Measurements from ENCODE around the gene CLDN11.

CLDN11 gene

GRCh38 chr3:170418422-170419398, at the start of gene CLDN11:
Gene CLDN11, plus strand, starts transcription at chr3:170418868. Its CDS starts 199 bp downstream, at chr3:170419067.
- peak; percentile 25 for DNase-seq (ENCODE audit: low read depth)
- Histone ChIP-seq H3K36me3 (ENCODE audit: control insufficient read depth, insufficient read depth, low read length, severe bottlenecking) (peaks cover 8% of the 10 kb centered on the region), H3K4me3 (ENCODE audit: low read length) (peak within 1 kb of the TSS; percentile 92), H3K9ac (ENCODE audit: low read length) (peak within 1 kb of the TSS; percentile 91), H3K9me3 (ENCODE audit: control insufficient read depth, low read length) (no peaks in the 10 kb centered on the region), H3K27me3 (replicated peaks; ENCODE audit: control insufficient read depth, insufficient read depth, low read length) (no peaks in the 10 kb centered on the region), H3K4me1 (ENCODE audit: control insufficient read depth, insufficient read depth, low read length) (peaks cover 31% of the 10 kb centered on the region)

GRCh38 chr3:170368921-170369320, 49.7 kb upstream of the CLDN11 start:
- Histone ChIP-seq H3K4me3 (ENCODE audit: low read length) (no peak overlapping the region), H3K36me3 (ENCODE audit: control insufficient read depth, insufficient read depth, low read length, severe bottlenecking) (peaks cover 8% of the 10 kb centered on the region), H3K27me3 (replicated peaks; ENCODE audit: control insufficient read depth, insufficient read depth, low read length) (no peaks in the 10 kb centered on the region), H3K9ac (ENCODE audit: low read length) (no peak overlapping the region), H3K4me1 (ENCODE audit: control insufficient read depth, insufficient read depth, low read length) (peaks cover 26% of the 10 kb centered on the region), H3K9me3 (ENCODE audit: control insufficient read depth, low read length) (no peaks in the 10 kb centered on the region)
- peak; percentile 44 for DNase-seq (ENCODE audit: low read depth)

- H3K4me1 ChIP-seq (ENCODE audit: control insufficient read depth, insufficient read depth, low read length) = peaks cover 13% of the 10 kb centered on the region
- no peaks in the 10 kb centered on the region for H3K27me3 ChIP-seq (replicated peaks; ENCODE audit: control insufficient read depth, insufficient read depth, low read length)
- peak; percentile 59 for DNase-seq (ENCODE audit: low read depth)
- no peaks in the 10 kb centered on the region for H3K9me3 ChIP-seq (ENCODE audit: control insufficient read depth, low read length)
- H3K4me3 ChIP-seq (ENCODE audit: low read length) = peak overlapping the region; percentile 20
- H3K9ac ChIP-seq (ENCODE audit: low read length) = no peak overlapping the region
- peaks cover 19% of the 10 kb centered on the region for H3K36me3 ChIP-seq (ENCODE audit: control insufficient read depth, insufficient read depth, low read length, severe bottlenecking)
These were observed 46.3 kb upstream of the CLDN11 start for GRCh38 chr3:170372190-170372879.

- H3K36me3 ChIP-seq (ENCODE audit: control insufficient read depth, insufficient read depth, low read length, severe bottlenecking) = peaks cover 68% of the 10 kb centered on the region
- peaks cover 5% of the 10 kb centered on the region for H3K4me1 ChIP-seq (ENCODE audit: control insufficient read depth, insufficient read depth, low read length)
- H3K9me3 ChIP-seq (ENCODE audit: control insufficient read depth, low read length) = peaks cover 4% of the 10 kb centered on the region
- no peak overlapping the region for H3K4me3 ChIP-seq (ENCODE audit: low read length)
- H3K27me3 ChIP-seq (replicated peaks; ENCODE audit: control insufficient read depth, insufficient read depth, low read length) = no peaks in the 10 kb centered on the region
- DNase-seq (ENCODE audit: low read depth) = peak; percentile 63
- H3K9ac ChIP-seq (ENCODE audit: low read length) = no peak overlapping the region
These were observed 35.1 kb upstream of the CLDN11 start for GRCh38 chr3:170383567-170383966.

- H3K36me3 ChIP-seq (ENCODE audit: control insufficient read depth, insufficient read depth, low read length, severe bottlenecking) = peaks cover 74% of the 10 kb centered on the region
- H3K4me3 ChIP-seq (ENCODE audit: low read length) = no peak overlapping the region
- no peak for DNase-seq (ENCODE audit: low read depth)
- peaks cover 4% of the 10 kb centered on the region for H3K9me3 ChIP-seq (ENCODE audit: control insufficient read depth, low read length)
- no peak overlapping the region for H3K9ac ChIP-seq (ENCODE audit: low read length)
- peaks cover 5% of the 10 kb centered on the region for H3K4me1 ChIP-seq (ENCODE audit: control insufficient read depth, insufficient read depth, low read length)
- H3K27me3 ChIP-seq (replicated peaks; ENCODE audit: control insufficient read depth, insufficient read depth, low read length) = no peaks in the 10 kb centered on the region
These were observed 32.2 kb upstream of the CLDN11 start for GRCh38 chr3:170386468-170386867.

GRCh38 chr3:170387950-170388349, 30.7 kb upstream of the CLDN11 start:
- Histone ChIP-seq H3K36me3 (ENCODE audit: control insufficient read depth, insufficient read depth, low read length, severe bottlenecking) (peaks cover 79% of the 10 kb centered on the region), H3K27me3 (replicated peaks; ENCODE audit: control insufficient read depth, insufficient read depth, low read length) (no peaks in the 10 kb centered on the region), H3K4me3 (ENCODE audit: low read length) (no peak overlapping the region), H3K9me3 (ENCODE audit: control insufficient read depth, low read length) (peaks cover 4% of the 10 kb centered on the region), H3K9ac (ENCODE audit: low read length) (no peak overlapping the region), H3K4me1 (ENCODE audit: control insufficient read depth, insufficient read depth, low read length) (peaks cover 5% of the 10 kb centered on the region)
- peak; percentile 67 for DNase-seq (ENCODE audit: low read depth)

GRCh38 chr3:170391108-170391507, 27.6 kb upstream of the CLDN11 start:
- no peak overlapping the region for H3K9ac ChIP-seq (ENCODE audit: low read length)

GRCh38 chr3:170397685-170398084, 21.0 kb upstream of the CLDN11 start:
- H3K4me3 ChIP-seq (ENCODE audit: low read length) = no peak overlapping the region
- no peaks in the 10 kb centered on the region for H3K9me3 ChIP-seq (ENCODE audit: control insufficient read depth, low read length)
- peaks cover 25% of the 10 kb centered on the region for H3K36me3 ChIP-seq (ENCODE audit: control insufficient read depth, insufficient read depth, low read length, severe bottlenecking)
- no peaks in the 10 kb centered on the region for H3K27me3 ChIP-seq (replicated peaks; ENCODE audit: control insufficient read depth, insufficient read depth, low read length)
- DNase-seq (ENCODE audit: low read depth) = no peak
- H3K4me1 ChIP-seq (ENCODE audit: control insufficient read depth, insufficient read depth, low read length) = no peaks in the 10 kb centered on the region
- no peak overlapping the region for H3K9ac ChIP-seq (ENCODE audit: low read length)

More at GRCh38 chr3:170391108-170391507, 27.6 kb upstream of the CLDN11 start:
- Histone ChIP-seq H3K27me3 (replicated peaks; ENCODE audit: control insufficient read depth, insufficient read depth, low read length) (no peaks in the 10 kb centered on the region), H3K4me1 (ENCODE audit: control insufficient read depth, insufficient read depth, low read length) (no peaks in the 10 kb centered on the region), H3K9me3 (ENCODE audit: control insufficient read depth, low read length) (peaks cover 4% of the 10 kb centered on the region), H3K36me3 (ENCODE audit: control insufficient read depth, insufficient read depth, low read length, severe bottlenecking) (peaks cover 65% of the 10 kb centered on the region), H3K4me3 (ENCODE audit: low read length) (no peak overlapping the region)
- no peak for DNase-seq (ENCODE audit: low read depth)

- Histone ChIP-seq H3K4me3 (ENCODE audit: low read length) (no peak overlapping the region), H3K9ac (ENCODE audit: low read length) (no peak overlapping the region), H3K4me1 (ENCODE audit: control insufficient read depth, insufficient read depth, low read length) (no peaks in the 10 kb centered on the region), H3K9me3 (ENCODE audit: control insufficient read depth, low read length) (no peaks in the 10 kb centered on the region), H3K36me3 (ENCODE audit: control insufficient read depth, insufficient read depth, low read length, severe bottlenecking) (no peaks in the 10 kb centered on the region), H3K27me3 (replicated peaks; ENCODE audit: control insufficient read depth, insufficient read depth, low read length) (no peaks in the 10 kb centered on the region)
- DNase-seq (ENCODE audit: low read depth) = no peak
These were observed 13.6 kb upstream of the CLDN11 start for GRCh38 chr3:170405101-170405500.

- H3K27me3 ChIP-seq (replicated peaks; ENCODE audit: control insufficient read depth, insufficient read depth, low read length) = no peaks in the 10 kb centered on the region
- H3K36me3 ChIP-seq (ENCODE audit: control insufficient read depth, insufficient read depth, low read length, severe bottlenecking) = no peaks in the 10 kb centered on the region
- no peaks in the 10 kb centered on the region for H3K9me3 ChIP-seq (ENCODE audit: control insufficient read depth, low read length)
- H3K9ac ChIP-seq (ENCODE audit: low read length) = no peak overlapping the region
- H3K4me1 ChIP-seq (ENCODE audit: control insufficient read depth, insufficient read depth, low read length) = peaks cover 6% of the 10 kb centered on the region
- peak; percentile 61 for DNase-seq (ENCODE audit: low read depth)
- no peak overlapping the region for H3K4me3 ChIP-seq (ENCODE audit: low read length)
These were observed 8.1 kb upstream of the CLDN11 start for GRCh38 chr3:170410428-170411029.

GRCh38 chr3:170413291-170413690, 5.4 kb upstream of the CLDN11 start:
- no peak for DNase-seq (ENCODE audit: low read depth)
- H3K9me3 ChIP-seq (ENCODE audit: control insufficient read depth, low read length) = no peaks in the 10 kb centered on the region
- no peak overlapping the region for H3K9ac ChIP-seq (ENCODE audit: low read length)
- no peak overlapping the region for H3K4me3 ChIP-seq (ENCODE audit: low read length)
- H3K36me3 ChIP-seq (ENCODE audit: control insufficient read depth, insufficient read depth, low read length, severe bottlenecking) = no peaks in the 10 kb centered on the region
- H3K4me1 ChIP-seq (ENCODE audit: control insufficient read depth, insufficient read depth, low read length) = peaks cover 6% of the 10 kb centered on the region
- H3K27me3 ChIP-seq (replicated peaks; ENCODE audit: control insufficient read depth, insufficient read depth, low read length) = no peaks in the 10 kb centered on the region
